Activated effector memory CD4-positive, alpha-beta T cell treated with anti-CD3 and anti-CD28 coated beads, Interleukin-2, amount 50 U/mL, for 16 hours (primary cell): ENCODE results near the gene ACP5.
"Not testable (repeated sequence)": the region's sequence is repeated elsewhere in the genome, so short reads cannot be mapped to it uniquely, and the experiment has no call there.

Source experiments
- DNase-seq: peaks from one replicate; pipeline ENCODE4 v3.0.0-alpha.2; 2020

The ACP5 gene

DNA sequence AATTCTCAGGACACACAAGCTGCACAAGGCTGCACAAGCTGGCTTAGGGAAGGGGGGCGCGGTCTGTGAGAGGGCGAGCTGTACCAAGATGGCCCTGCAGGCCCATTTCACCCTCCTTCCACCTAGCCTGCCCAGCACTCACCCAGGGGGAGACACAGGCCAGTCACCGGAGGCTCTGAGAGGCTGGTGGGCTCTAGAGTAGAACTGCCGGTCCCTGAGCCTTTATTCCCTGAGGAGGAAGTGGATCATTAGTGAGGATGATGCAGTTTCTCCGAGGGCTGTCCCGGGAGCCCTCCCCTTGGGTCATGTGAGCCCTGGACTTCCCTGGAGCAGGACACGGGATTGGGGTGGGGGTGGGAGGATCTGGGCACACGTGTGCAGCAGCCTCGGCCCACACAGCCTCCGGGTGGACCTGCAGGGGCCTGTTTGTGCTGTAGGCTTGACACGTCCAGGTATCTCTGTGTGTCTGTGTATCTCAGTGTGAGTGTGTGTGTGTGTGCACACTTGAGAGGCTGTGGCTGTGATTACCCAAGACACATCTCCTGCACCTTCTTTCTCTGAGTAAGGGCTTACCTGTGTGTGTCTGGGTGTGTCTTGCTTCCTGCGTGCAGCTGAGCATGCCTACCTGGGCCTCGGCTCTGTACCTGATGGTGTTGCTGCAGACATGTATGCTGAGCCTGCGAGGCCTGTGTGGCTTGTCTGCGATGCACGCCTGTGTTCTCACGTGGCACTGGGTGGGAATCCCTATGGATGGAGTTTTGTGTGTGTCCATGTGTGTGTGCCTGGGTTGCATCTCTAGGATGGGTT is at the start of gene ACP5:
ACP5 (minus strand) TSS at position 195 of the 807 bp plus-strand sequence. CDS start 328 bp downstream, outside the sequence.
- no peak for DNase-seq

GRCh38 chr19:11626252-11626651 is 48.8 kb upstream of the ACP5 start:
- no peak for DNase-seq

- DNase-seq, result no peak
Observed at GRCh38 chr19:11624069-11624463, 46.6 kb upstream of the ACP5 start.

DNA sequence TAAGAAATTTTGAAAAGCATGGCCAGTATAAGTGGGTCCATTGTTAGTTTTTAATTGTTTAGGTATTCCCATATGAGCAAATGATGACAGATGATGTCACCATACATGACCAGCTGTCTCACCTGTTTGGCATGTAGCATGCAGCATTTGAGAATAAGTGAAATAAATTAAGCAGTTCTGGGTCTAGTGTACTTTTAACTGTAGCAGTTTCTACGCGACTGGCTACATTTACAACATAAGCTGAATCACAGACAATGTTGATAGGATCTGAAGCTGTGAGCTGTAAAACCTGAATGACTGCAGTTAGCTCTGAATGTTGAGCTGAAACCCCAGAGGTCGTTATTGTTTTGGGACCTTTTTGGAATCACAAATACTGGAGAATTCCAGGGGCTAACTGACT is 45.0 kb upstream of the ACP5 start:
- not testable (repeated sequence) for DNase-seq

- no peak for DNase-seq
Observed at GRCh38 chr19:11620553-11620952, 43.1 kb upstream of the ACP5 start.

DNA sequence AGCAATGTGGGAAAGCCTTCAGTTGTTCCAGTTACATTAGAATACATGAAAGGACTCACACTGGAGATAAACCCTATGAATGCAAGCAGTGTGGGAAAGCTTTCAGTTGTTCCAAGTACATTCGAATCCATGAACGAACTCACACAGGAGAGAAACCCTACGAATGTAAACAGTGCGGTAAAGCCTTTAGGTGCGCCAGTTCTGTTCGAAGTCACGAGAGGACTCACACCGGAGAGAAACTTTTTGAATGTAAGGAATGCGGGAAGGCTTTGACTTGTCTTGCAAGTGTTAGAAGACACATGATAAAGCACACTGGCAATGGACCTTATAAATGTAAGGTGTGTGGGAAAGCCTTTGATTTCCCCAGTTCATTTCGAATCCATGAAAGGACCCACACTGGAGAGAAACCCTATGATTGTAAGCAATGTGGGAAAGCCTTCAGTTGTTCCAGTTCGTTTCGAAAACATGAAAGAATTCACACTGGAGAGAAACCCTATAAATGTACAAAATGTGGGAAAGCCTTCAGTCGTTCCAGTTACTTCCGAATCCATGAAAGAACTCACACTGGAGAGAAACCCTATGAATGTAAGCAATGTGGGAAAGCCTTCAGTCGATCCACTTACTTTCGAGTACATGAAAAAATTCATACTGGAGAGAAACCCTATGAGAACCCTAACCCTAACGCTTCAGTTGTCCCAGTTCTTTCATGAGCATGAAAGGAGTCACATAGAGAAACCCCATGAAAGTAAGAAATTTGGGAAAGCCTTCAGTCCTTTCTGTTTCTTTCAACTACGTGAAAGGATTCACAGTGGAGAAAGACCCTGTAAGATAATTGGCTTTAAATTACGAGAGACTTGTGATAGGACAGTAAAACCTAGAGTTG is 40.0 kb upstream of the ACP5 start:
- no peak for DNase-seq

DNA sequence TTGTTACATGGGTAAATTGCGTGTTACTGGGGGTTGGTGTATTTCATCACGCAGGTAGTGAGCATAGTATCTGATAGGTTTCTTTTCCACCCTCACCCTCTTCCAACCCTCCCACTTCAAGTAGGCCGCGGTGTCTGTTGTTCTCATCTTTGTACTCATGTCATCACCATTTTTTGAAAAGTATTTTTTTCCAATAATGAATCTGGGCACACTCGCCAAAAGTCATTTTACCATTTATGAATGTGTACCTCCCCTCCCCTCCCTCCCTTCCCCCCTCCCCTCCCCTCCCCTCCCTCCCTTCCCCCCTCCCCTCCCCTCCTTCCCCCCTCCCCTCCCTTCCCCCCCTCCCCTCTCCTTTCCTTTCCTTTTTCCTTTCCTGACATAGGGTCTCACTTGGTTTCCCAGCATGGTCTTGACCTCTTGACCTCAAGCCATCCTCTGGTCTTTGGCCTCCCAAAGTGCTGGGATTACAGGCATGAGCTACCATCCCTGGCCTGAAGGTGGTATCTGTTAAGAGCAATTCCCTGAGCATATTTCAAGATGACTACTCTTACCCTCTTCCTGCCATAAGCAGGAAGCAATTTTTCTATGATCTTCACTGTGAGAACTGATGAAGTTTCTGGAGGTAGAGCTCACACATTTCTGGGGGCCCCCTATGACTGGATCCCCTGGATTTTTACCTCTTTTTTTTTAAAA is 35.5 kb upstream of the ACP5 start:
- DNase-seq, result no peak

GRCh38 chr19:11611730-11612129 is 34.3 kb upstream of the ACP5 start:
- no peak for DNase-seq

DNA sequence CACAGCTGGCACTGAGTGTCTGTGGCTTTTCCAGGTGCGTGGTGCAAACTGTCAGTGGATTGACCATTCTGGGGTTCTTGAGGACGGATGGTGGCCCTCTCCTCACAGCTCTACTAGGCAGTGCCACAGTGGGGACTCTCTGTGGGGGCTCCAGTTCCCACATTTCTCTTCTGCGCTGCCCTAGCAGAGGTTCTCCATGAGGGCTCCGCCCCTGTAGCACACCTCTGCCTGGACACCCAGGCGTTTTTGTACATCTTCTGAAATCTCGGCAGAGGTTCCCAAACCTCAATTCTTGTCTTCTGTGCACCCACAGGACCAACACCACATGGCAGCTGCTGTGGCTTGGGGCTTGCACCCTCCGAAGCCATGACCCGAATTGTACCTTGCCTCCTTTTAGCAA is 29.0 kb upstream of the ACP5 start:
- no peak for DNase-seq

GRCh38 chr19:11599704-11600103 is 22.3 kb upstream of the ACP5 start:
- not testable (repeated sequence) for DNase-seq

- DNase-seq, result no peak
Observed at GRCh38 chr19:11598746-11599145, 21.3 kb upstream of the ACP5 start.

- no peak for DNase-seq
Observed at GRCh38 chr19:11598103-11598483, 20.6 kb upstream of the ACP5 start.

- peak; percentile 99 for DNase-seq
Observed at GRCh38 chr19:11597202-11598102, 20.0 kb upstream of the ACP5 start, which contains the start of gene ZNF627. TSS of gene ZNF627 (plus strand) at chr19:11597483. CDS start at chr19:11597628, 145 bp downstream.

DNA sequence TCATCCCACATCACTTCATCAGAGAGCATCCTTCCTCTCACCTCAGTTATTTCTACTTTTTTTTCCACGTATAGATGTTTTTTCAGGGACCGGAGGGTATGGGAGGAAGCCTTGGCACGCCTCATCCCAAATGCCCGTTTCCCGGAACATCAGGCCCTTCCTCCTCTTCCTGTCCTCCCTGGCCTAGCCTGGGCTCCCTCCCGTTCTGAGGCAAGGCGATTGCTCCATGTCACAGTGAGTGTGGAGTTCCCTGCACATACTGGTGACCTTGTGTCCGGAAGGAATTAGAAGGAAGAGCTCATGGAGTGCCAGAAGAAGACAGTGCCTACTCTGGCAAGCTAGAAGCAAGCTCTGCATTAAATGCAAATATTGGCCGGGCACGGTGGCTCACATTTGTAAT is 18.7 kb upstream of the ACP5 start:
- no peak for DNase-seq

- no peak for DNase-seq
Observed at GRCh38 chr19:11594084-11594483, 16.6 kb upstream of the ACP5 start.

GRCh38 chr19:11587975-11588631 is 10.7 kb upstream of the ACP5 start:
- no peak for DNase-seq

DNA sequence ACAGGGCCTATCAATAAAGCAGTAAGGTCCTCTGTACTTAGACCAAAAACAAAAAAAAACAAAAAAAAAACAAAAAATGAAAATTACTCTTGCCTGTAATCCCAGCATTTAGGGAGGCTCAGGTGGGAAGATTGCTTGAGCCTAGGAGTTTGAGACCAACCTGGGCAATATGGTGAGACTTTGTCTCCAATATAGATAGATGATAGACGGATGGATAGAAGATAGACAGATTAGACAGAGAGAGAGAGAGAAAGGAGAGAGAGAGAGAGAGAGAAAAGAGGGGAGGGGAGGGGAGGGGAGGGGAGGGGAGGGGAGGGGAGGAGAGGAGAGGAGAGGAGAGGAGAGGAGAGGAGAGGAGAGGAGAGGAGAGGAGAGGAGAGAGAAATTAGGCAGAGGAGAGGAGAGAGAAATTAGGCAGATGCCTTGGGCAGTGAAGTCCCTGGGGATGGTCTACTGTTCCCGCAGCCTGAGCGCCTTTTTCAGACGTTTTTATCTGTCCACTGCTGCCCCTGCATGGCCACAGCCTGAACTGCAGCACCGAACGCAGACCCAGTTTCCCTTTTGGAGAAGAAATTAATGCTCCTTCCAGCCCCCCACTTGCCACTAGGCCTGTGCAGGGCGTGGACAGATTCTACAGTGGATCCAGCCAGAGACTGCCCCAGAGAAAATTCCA is 10.0 kb upstream of the ACP5 start:
- peak; percentile 91 for DNase-seq

GRCh38 chr19:11586331-11586730 is 8.9 kb upstream of the ACP5 start:
- DNase-seq, result no peak

- peak; percentile 77 for DNase-seq
Observed at GRCh38 chr19:11581740-11582139, 4.3 kb upstream of the ACP5 start.

DNA sequence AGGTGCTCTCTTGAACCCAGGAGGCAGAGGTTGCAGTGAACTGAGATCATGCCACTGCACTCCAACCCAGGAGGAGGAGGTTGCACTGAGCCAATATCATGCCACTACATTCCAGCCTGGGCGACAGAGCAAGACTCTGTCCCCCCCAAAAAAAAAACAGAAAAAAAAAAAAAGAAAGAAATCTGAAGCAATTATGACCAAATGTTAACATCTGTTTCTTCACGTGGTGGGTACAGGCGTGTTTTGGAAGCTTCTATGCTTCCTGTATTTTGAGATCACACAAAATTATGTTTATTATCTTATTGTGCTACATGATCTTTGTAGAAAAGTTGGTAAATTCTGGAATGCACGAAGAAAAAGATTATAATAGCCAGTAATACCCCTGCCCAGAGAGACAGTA is 2.7 kb upstream of the ACP5 start:
- no peak for DNase-seq
